ENCODE measurements around the gene NAPA.

NAPA gene

GRCh38 chr19:47469363-47469700 lies 45.5 kb downstream of the NAPA start:
- no peak overlapping the region for H3K27ac ChIP-seq
- TF ChIP-seq, protein P1, sequence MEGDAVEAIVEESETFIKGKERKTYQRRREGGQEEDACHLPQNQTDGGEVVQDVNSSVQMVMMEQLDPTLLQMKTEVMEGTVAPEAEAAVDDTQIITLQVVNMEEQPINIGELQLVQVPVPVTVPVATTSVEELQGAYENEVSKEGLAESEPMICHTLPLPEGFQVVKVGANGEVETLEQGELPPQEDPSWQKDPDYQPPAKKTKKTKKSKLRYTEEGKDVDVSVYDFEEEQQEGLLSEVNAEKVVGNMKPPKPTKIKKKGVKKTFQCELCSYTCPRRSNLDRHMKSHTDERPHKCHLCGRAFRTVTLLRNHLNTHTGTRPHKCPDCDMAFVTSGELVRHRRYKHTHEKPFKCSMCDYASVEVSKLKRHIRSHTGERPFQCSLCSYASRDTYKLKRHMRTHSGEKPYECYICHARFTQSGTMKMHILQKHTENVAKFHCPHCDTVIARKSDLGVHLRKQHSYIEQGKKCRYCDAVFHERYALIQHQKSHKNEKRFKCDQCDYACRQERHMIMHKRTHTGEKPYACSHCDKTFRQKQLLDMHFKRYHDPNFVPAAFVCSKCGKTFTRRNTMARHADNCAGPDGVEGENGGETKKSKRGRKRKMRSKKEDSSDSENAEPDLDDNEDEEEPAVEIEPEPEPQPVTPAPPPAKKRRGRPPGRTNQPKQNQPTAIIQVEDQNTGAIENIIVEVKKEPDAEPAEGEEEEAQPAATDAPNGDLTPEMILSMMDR (IDR thresholded peaks at IDR 0.05; ENCODE audit: low read depth, low read length, missing control alignments) = no peak
- no peak overlapping the region for H3K4me3 ChIP-seq (ENCODE audit: low read depth, low read length)
- in situ Hi-C loops (cut with HindIII; ENCODE audit: low pct_ligation_motif_present, low sequenced_read_pairs) = no loop called here
- peaks cover 38% of the 10 kb centered on the region for H3K27me3 ChIP-seq (replicated peaks)
- H3K36me3 ChIP-seq (replicated peaks) = no peaks in the 10 kb centered on the region
- no peak for DNase-seq

DNA sequence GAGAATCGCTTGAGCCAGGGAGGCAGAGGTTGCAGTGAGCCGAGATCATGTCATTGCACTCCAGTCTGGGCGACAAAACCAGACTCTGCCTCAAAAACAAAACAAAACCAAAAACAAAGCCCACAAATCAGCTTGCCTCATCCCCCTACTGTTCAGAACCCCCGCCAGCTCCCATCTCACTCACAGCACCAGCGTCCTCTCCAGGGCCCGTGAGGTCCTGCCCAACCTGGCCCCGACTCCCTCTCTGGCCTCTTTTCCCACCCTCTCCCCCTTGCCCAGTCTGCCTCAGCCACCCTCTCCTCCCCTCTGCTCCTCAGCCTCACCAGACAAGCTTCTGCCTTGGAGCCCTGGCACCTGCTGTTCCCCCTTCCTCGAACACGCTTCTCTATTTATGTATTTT lies 46.9 kb downstream of the NAPA start:
- no peak overlapping the region for H3K27ac ChIP-seq
- no peak for DNase-seq
- in situ Hi-C loops (cut with HindIII; ENCODE audit: low pct_ligation_motif_present, low sequenced_read_pairs) = no loop called here
- no peak overlapping the region for H3K4me3 ChIP-seq (ENCODE audit: low read depth, low read length)
- H3K27me3 ChIP-seq (replicated peaks) = peaks cover 38% of the 10 kb centered on the region
- no peaks in the 10 kb centered on the region for H3K36me3 ChIP-seq (replicated peaks)
- TF ChIP-seq, protein P1 (IDR thresholded peaks at IDR 0.05; ENCODE audit: low read depth, low read length, missing control alignments) = no peak

GRCh38 chr19:47465957-47466356 lies 48.9 kb downstream of the NAPA start:
- H3K27me3 ChIP-seq (replicated peaks) = peaks cover 28% of the 10 kb centered on the region
- in situ Hi-C loops (cut with HindIII; ENCODE audit: low pct_ligation_motif_present, low sequenced_read_pairs) = no loop called here

DNA sequence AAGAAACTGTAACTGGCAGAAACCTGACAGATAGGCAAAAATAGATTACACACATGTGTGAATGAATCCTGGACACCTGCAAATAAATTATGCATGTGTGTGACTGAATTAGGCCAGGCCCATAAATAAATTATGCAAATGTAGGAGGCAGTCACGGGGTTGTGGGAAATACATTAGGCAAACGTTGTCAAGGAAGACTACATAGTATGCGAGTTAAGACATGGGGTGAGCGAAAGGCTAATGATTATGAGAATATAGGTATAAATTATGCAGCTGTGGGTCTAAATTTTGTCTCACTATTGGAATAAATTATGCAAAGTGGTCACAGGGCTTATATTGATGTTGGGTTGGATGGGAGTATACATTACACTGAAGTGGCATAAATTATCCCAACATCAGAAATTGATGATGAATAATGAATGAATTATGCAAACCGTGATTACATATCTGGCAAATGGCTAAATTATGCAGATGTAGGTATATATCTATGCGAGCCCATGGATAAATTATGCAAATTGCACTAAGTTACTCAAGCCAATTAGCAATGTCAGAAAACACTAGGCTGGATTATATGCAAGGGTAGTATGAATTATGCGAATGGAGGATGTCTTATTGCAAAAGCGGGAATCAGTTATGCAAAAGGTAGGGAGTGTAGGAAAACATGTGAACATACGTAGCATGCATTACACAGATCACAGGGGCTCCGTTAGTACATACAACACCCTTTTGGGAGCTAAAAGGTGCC lies 50.0 kb downstream of the NAPA start:
- H3K27me3 ChIP-seq (replicated peaks) = peaks cover 20% of the 10 kb centered on the region
- H3K4me3 ChIP-seq (ENCODE audit: low read depth, low read length) = no peak overlapping the region
- H3K36me3 ChIP-seq (replicated peaks) = no peaks in the 10 kb centered on the region
- in situ Hi-C loops (cut with HindIII; ENCODE audit: low pct_ligation_motif_present, low sequenced_read_pairs) = no loop called here
- TF ChIP-seq, protein P1 (IDR thresholded peaks at IDR 0.05; ENCODE audit: low read depth, low read length, missing control alignments) = no peak
- no peak overlapping the region for H3K27ac ChIP-seq
- DNase-seq = no peak

More at GRCh38 chr19:47465957-47466356, 48.9 kb downstream of the NAPA start:
- Histone ChIP-seq H3K4me3 (ENCODE audit: low read depth, low read length) (no peak overlapping the region), H3K36me3 (replicated peaks) (no peaks in the 10 kb centered on the region), H3K27ac (no peak overlapping the region)
- TF ChIP-seq, protein P1 (IDR thresholded peaks at IDR 0.05; ENCODE audit: low read depth, low read length, missing control alignments) = no peak
- DNase-seq = no peak

DNA sequence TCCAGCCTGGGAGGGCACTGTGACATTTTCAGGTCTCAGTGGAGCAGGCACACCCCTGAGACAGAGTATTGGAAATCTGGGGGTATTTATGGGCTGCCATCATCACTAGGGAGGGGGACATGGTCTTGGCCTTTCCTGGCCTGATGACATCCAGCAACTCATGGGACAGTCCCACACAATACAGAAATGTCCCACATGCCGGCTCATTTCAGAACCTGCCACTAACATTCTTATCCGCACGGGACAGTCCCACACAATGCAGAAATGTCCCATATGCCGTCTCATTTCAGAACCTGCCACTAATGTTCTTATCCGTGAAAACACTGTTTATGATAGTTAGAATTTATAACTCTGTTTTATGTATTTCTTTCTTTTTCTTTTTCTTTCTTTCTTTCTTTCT lies 53.0 kb downstream of the NAPA start:
- in situ Hi-C loops (cut with HindIII; ENCODE audit: low pct_ligation_motif_present, low sequenced_read_pairs) = no loop called here
- H3K27me3 ChIP-seq (replicated peaks) = peaks cover 32% of the 10 kb centered on the region
- no peak overlapping the region for H3K4me3 ChIP-seq (ENCODE audit: low read depth, low read length)
- H3K36me3 ChIP-seq (replicated peaks) = no peaks in the 10 kb centered on the region
- TF ChIP-seq, protein P1 (IDR thresholded peaks at IDR 0.05; ENCODE audit: low read depth, low read length, missing control alignments) = no peak
- no peak overlapping the region for H3K27ac ChIP-seq
- no peak for DNase-seq

DNA sequence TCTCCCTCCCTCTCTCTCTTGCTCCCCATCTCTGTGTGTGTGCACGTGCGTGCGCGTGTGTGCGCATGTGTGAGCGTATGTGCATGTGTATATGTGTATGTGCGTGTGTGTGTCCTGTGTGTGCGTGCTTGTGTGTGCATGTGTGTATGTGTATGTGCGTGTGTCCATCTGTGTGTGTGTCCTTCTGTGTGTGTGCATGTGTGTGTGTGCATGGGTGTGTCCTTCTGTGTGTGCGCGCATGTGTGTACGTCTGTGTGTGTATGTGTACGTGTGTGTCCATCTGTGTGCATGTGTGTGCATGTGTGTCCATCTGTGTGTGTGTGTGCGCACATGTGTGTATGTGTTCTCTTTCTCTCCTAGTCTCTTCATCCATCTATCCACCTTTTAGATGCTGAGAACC lies 55.4 kb downstream of the NAPA start:
- in situ Hi-C loops (cut with HindIII; ENCODE audit: low pct_ligation_motif_present, low sequenced_read_pairs) = no loop called here

More for the DNA sequence above, 55.4 kb downstream of the NAPA start:
- Histone ChIP-seq H3K4me3 (ENCODE audit: low read depth, low read length) (no peak overlapping the region), H3K36me3 (replicated peaks) (no peaks in the 10 kb centered on the region), H3K27me3 (replicated peaks) (peaks cover 45% of the 10 kb centered on the region), H3K27ac (no peak overlapping the region)
- TF ChIP-seq, protein P1 (IDR thresholded peaks at IDR 0.05; ENCODE audit: low read depth, low read length, missing control alignments) = no peak
- no peak for DNase-seq

All from brain microvascular endothelial cell (primary cell).